ENCODE data around the gene CCP110.

The CCP110 gene

DNA sequence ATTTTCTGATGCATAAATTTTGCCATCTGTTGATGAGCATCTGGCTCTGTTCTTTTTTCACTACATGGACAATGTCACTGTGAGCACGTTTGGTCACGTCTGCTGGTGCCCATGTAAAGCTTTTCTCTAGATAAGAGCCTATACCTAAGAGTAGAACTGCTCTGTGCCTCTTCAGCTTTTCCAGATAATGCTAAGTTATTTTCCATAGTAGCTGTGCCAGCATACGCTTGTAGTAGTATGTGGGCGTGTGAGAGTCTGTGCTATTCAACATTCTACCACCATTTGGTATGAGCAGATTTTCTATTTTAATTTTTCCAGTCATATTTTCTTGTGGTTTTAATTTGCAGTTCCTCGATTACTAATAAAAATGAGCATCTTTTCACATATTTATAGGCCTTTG is 64.9 kb downstream of the CCP110 start:
- Histone ChIP-seq H3K4me3 (ENCODE audit: low read length) (no peak overlapping the region), H3K27ac (ENCODE audit: low read length) (no peak overlapping the region), H3K36me3 (ENCODE audit: insufficient read depth, low read depth, low read length) (peaks cover 36% of the 10 kb centered on the region), H3K27me3 (ENCODE audit: insufficient read depth, low read length) (no peaks in the 10 kb centered on the region), H3K9me3 (ENCODE audit: insufficient read depth, low read depth, low read length) (no peaks in the 10 kb centered on the region), H3K4me1 (ENCODE audit: insufficient read depth, low read length) (no peaks in the 10 kb centered on the region), H3K9ac (ENCODE audit: low read depth, low read length) (no peak overlapping the region)

- H3K9me3 ChIP-seq (ENCODE audit: insufficient read depth, low read depth, low read length), result no peaks in the 10 kb centered on the region
- no peaks in the 10 kb centered on the region for H3K27me3 ChIP-seq (ENCODE audit: insufficient read depth, low read length)
- H3K4me1 ChIP-seq (ENCODE audit: insufficient read depth, low read length), result no peaks in the 10 kb centered on the region
- no peak overlapping the region for H3K27ac ChIP-seq (ENCODE audit: low read length)
- H3K36me3 ChIP-seq (ENCODE audit: insufficient read depth, low read depth, low read length), result peaks cover 40% of the 10 kb centered on the region
- H3K9ac ChIP-seq (ENCODE audit: low read depth, low read length), result no peak overlapping the region
- H3K4me3 ChIP-seq (ENCODE audit: low read length), result no peak overlapping the region
These were observed 65.4 kb downstream of the CCP110 start for GRCh38 chr16:19589106-19589505.

DNA sequence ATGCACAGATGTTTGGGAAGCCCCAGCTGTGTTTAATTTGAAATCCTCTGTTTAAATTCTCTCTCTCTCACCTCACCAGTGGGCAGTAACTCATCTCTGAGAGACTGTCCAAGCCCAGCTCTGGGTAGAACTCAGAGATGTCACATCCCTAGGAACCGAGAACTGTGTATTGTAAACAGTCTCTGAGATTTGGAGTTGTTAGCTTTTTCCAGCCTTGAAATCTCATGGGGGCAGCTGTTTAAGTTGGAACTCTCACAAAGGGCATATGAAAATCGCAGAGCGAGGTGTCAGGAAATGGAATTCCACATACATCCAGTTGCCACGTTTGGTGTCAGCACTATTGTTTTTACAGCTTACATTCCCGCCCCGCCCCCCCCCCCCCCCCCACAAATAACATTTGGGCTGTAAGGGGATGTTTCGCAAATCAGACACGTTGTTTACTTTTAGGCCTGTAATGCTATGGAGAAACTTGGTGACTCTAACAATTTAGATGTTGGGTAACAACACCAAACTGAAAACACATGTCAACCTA is 66.1 kb downstream of the CCP110 start:
- H3K36me3 ChIP-seq (ENCODE audit: insufficient read depth, low read depth, low read length), result peaks cover 37% of the 10 kb centered on the region
- H3K4me1 ChIP-seq (ENCODE audit: insufficient read depth, low read length), result no peaks in the 10 kb centered on the region
- no peak overlapping the region for H3K4me3 ChIP-seq (ENCODE audit: low read length)
- H3K27me3 ChIP-seq (ENCODE audit: insufficient read depth, low read length), result no peaks in the 10 kb centered on the region
- no peak overlapping the region for H3K27ac ChIP-seq (ENCODE audit: low read length)
- no peak overlapping the region for H3K9ac ChIP-seq (ENCODE audit: low read depth, low read length)
- no peaks in the 10 kb centered on the region for H3K9me3 ChIP-seq (ENCODE audit: insufficient read depth, low read depth, low read length)

- H3K36me3 ChIP-seq (ENCODE audit: insufficient read depth, low read depth, low read length), result peaks cover 32% of the 10 kb centered on the region
- no peaks in the 10 kb centered on the region for H3K9me3 ChIP-seq (ENCODE audit: insufficient read depth, low read depth, low read length)
- H3K27me3 ChIP-seq (ENCODE audit: insufficient read depth, low read length), result no peaks in the 10 kb centered on the region
- peaks cover 9% of the 10 kb centered on the region; the same call in 1 of the 2 replicates for H3K4me1 ChIP-seq (ENCODE audit: insufficient read depth, low read length)
- H3K4me3 ChIP-seq (ENCODE audit: low read length), result no peak overlapping the region
- H3K9ac ChIP-seq (ENCODE audit: low read depth, low read length), result no peak overlapping the region
- no peak overlapping the region for H3K27ac ChIP-seq (ENCODE audit: low read length)
These were observed 71.5 kb downstream of the CCP110 start for GRCh38 chr16:19595043-19595767.

- Histone ChIP-seq H3K4me3 (ENCODE audit: low read length) (no peak overlapping the region), H3K27ac (ENCODE audit: low read length) (no peak overlapping the region), H3K36me3 (ENCODE audit: insufficient read depth, low read depth, low read length) (peaks cover 18% of the 10 kb centered on the region)
These were observed 75.2 kb downstream of the CCP110 start for GRCh38 chr16:19598805-19599510.

GRCh38 chr16:19599968-19600716 is 76.4 kb downstream of the CCP110 start:
- Histone ChIP-seq H3K4me3 (ENCODE audit: low read length) (no peak overlapping the region), H3K9ac (ENCODE audit: low read depth, low read length) (no peak overlapping the region), H3K27ac (ENCODE audit: low read length) (no peak overlapping the region), H3K36me3 (ENCODE audit: insufficient read depth, low read depth, low read length) (peaks cover 15% of the 10 kb centered on the region), H3K4me1 (ENCODE audit: insufficient read depth, low read length) (peaks cover 11% of the 10 kb centered on the region), H3K27me3 (ENCODE audit: insufficient read depth, low read length) (no peaks in the 10 kb centered on the region), H3K9me3 (ENCODE audit: insufficient read depth, low read depth, low read length) (no peaks in the 10 kb centered on the region)

More at GRCh38 chr16:19598805-19599510, 75.2 kb downstream of the CCP110 start:
- Histone ChIP-seq H3K4me1 (ENCODE audit: insufficient read depth, low read length) (peaks cover 11% of the 10 kb centered on the region), H3K9me3 (ENCODE audit: insufficient read depth, low read depth, low read length) (no peaks in the 10 kb centered on the region), H3K9ac (ENCODE audit: low read depth, low read length) (no peak overlapping the region), H3K27me3 (ENCODE audit: insufficient read depth, low read length) (no peaks in the 10 kb centered on the region)

DNA sequence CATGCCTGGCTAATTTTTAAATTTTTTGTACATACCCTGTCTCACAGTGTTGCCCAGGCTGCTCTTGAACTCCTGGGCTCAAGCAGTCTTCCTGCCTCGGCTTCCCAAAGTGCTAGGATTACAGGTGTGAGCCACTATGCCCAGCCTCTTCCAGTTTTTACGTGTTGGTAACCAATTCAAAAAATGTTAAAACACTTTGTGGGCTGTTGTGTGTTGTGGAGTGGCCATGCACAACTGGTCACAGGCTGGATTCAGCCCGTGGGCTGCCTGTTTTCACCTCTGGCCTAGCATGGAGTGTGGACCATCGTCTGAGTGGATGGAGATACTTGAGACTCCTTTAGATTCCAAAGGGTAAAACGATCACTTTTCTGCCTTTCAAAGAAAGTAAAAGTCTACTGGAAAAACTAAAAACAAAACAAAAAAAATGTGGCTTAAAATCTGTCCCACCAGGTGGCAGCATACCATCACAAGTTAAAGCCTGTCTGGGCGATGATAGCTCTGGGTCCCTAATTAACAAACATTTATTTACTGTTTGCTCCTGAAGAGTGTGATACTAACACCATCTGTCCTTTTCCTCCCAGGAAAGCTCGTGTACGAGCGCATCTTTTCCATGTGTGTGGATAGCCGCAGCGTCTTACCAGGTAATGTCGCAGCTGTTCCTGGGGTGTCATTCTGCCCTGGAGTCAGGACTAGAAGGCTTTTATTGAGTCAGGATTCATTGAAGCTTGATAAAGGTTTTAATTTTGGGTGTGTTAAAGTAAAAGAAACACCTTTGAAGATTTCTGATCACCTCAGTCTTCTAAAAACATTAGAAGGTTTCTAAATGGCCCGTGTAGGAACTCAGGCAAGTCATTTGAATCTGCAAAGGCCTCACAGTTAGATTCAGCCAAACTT is 77.6 kb downstream of the CCP110 start:
- Histone ChIP-seq H3K4me1 (ENCODE audit: insufficient read depth, low read length) (peaks cover 11% of the 10 kb centered on the region), H3K4me3 (ENCODE audit: low read length) (no peak overlapping the region), H3K9ac (ENCODE audit: low read depth, low read length) (no peak overlapping the region), H3K27me3 (ENCODE audit: insufficient read depth, low read length) (no peaks in the 10 kb centered on the region), H3K36me3 (ENCODE audit: insufficient read depth, low read depth, low read length) (peaks cover 13% of the 10 kb centered on the region), H3K9me3 (ENCODE audit: insufficient read depth, low read depth, low read length) (no peaks in the 10 kb centered on the region), H3K27ac (ENCODE audit: low read length) (no peak overlapping the region)
